Superior temporal gyrus (tissue), 1 donor: ENCODE measurements around the gene VARS2.

Experiments
- DNase-seq: peaks from one replicate; pipeline ENCODE4 v3.0.0-alpha.2; 2016; ENCODE audit errors: extremely low spot score

The VARS2 gene

GRCh38 chr6:30884521-30885480 lies 29.2 kb upstream of the VARS2 start:
- DNase-seq, result peak; percentile 72

DNA sequence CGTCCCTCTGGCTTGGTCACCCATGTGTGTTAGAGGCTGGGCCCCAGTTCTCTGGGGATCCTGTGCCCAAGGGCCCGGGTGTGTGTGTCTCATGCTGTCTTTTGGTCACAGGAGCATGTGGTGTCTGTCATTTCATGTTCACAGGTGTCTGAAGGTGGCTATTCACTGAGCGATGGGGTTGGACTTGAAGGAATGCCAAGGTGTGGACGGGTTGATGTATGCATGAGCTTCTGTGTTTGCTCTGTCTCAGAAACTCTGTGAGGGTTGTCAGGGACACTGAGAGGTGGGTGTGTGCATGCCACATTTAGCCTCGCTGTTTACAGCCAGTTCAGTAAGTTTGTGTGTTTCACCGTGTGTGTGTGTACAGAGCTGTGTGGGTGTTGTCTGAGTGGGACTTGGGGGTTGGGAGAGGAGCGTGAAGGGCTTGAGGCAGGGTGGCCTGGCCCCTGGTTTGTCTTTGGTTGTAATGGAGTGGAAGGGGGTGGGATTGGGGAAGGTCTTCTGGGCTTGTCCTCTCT lies 28.5 kb upstream of the VARS2 start:
- peak; percentile 72 for DNase-seq

DNA sequence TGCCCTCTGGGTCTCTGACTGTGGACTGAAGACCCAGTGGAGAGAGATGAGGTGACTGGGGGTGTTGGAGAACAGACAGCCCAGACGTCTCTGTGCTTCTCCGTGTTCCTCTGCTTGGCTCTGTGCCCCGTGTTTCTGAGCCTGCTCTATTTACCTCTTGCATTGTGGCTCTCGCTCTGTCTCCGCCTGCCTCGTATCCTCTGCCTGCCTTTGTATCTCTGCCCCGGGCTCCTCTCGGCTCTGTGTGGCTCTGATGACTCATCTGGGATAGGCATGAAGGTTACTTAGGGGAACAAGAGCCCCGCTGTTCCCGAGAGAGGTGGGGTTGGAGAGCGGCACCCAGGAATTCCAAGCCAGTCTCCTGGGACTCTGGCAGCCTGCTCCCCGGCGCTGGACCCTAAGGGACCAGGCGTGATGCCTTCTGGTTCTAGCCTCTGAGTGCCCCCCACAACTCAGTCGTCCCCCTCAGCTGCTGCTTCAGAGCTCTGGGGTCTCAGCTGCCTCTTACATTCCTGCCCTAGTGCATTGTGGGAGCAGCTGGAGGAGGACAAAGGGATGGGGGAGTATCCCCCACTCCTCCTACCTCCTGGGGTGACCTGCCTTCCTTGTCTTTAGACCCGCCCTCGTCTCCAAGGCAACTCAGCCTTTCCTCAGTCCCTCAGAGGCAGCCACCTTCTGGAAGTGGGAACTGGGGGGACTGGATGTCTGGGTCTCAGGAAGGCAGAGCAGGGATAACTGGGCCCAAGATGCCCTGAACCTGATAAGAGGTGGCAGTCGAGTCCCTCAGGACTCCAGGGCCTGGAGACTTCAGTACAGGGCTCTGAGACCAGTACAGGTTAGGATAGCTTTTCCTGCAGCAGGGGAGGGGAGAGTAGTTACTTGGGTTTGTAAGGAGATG lies 27.8 kb upstream of the VARS2 start:
- peak; percentile 75 for DNase-seq

- DNase-seq, result no peak
Observed at GRCh38 chr6:30886897-30887255, 27.2 kb upstream of the VARS2 start.

GRCh38 chr6:30887901-30888815 lies 25.9 kb upstream of the VARS2 start:
- peak; percentile 71 for DNase-seq

GRCh38 chr6:30888816-30889495 lies 25.1 kb upstream of the VARS2 start:
- DNase-seq, result no peak

GRCh38 chr6:30889496-30889885 lies 24.5 kb upstream of the VARS2 start:
- peak; percentile 15 for DNase-seq

GRCh38 chr6:30889921-30890645 lies 24.0 kb upstream of the VARS2 start:
- peak; percentile 91 for DNase-seq

- DNase-seq, result no peak
Observed at GRCh38 chr6:30890646-30891449, 23.2 kb upstream of the VARS2 start.

DNA sequence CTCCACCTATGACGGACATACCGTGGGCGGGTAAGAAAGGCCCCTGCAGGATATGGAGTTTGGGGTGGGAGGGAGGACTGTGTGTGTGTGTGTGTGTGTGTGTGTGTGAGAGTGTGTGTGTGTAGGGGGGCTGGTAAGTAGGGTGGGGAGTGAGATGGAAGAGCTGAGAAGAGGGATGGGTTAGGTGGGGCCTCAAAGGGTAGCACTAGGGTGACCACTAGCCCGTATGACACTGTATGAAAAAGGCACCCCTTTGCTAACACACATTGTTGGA lies 22.7 kb upstream of the VARS2 start:
- no peak for DNase-seq

DNA sequence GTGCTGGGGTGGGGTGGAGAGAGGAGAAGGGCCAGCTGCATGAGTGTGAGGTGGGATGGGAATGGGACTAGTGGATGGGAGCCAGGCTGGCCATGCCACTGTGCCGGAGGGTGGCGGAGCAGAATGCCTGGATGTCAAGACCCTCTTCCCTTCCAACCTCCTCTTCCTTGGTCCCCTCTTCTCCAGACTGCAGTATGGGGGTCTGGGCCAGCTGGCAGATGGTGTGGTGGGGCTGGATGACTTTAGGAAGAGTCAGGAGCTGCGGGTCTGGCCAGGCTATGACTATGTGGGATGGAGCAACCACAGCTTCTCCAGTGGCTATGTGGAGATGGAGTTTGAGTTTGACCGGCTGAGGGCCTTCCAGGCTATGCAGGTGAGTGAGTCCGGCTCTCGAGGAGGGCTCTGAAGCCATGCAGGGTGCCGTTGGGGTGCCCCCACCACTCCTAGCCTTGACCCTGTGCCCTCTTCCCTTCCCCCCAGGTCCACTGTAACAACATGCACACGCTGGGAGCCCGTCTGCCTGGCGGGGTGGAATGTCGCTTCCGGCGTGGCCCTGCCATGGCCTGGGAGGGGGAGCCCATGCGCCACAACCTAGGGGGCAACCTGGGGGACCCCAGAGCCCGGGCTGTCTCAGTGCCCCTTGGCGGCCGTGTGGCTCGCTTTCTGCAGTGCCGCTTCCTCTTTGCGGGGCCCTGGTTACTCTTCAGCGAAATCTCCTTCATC lies 22.1 kb upstream of the VARS2 start:
- no peak for DNase-seq

- no peak for DNase-seq
Observed at GRCh38 chr6:30893001-30893591, 20.9 kb upstream of the VARS2 start.

- DNase-seq, result no peak
Observed at GRCh38 chr6:30893666-30894065, 20.4 kb upstream of the VARS2 start.

DNA sequence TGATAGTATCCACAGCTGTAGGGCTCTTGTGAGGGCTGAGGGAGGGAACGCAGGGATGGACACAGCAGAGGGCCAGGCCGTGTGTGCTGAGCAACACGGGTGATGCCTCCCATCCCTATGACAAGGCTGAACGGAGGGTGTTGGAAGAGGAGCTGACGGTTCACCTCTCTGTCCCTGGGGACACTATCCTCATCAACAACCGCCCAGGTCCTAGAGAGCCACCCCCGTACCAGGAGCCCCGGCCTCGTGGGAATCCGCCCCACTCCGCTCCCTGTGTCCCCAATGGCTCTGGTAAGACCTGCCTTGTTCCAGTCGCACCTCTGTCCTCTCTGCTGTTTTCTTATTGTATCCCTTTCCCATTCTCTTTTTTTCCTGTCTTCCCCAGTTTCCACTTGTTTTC lies 19.7 kb upstream of the VARS2 start:
- no peak for DNase-seq

GRCh38 chr6:30894935-30895334 lies 19.1 kb upstream of the VARS2 start:
- DNase-seq, result no peak

- no peak for DNase-seq
Observed at GRCh38 chr6:30895343-30895742, 18.7 kb upstream of the VARS2 start.

- no peak for DNase-seq
Observed at GRCh38 chr6:30896541-30896940, 17.5 kb upstream of the VARS2 start.

DNA sequence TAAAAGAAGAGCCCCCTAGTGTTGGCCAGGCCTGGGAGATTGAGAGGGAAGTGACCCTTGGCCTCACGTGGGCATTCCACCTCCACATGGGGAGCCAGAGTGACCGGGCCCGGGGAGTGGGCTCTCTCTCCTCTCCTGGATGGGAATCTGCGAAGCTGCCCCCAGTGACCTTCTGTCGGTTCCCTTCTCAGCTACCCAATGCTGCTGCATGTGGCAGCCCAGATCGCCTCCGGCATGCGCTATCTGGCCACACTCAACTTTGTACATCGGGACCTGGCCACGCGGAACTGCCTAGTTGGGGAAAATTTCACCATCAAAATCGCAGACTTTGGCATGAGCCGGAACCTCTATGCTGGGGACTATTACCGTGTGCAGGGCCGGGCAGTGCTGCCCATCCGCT lies 16.2 kb upstream of the VARS2 start:
- no peak for DNase-seq
